PC-9 (cell line): Measurements from ENCODE around the gene LRRC8C. TPM values are rescaled to one million over a fixed set of nuclear protein-coding genes. Genes with fewer than 3 reads are reported as not detected.
A peak's percentile ranks its signal among the peaks of the same experiment; 100 is the strongest.

Source experiments
- BruUV-seq: library from RNA; stranded (reverse); fragments of 400-500 nt; replicated peaks from 2 replicates; lab custom pipeline; 2021; lab: Mats Ljungman, UMichigan
- CTCF ChIA-PET: fragments of 300-600 bp; sonication (Branson Sonifier 250); formaldehyde crosslinking; loops from one replicate; lab custom pipeline; 2022; ENCODE audit warnings: antibody characterized with exemption; lab: Charles Lee
- POLR2A ChIA-PET: fragments of 300-600 bp; sonication (Branson Sonifier 250); formaldehyde crosslinking; loops from one replicate; lab custom pipeline; 2022; ENCODE audit warnings: antibody characterized with exemption; ENCODE audit not compliant: unreplicated experiment; lab: Charles Lee
- DNase-seq, 2 experiments: peaks; one replicate each; pipeline versions ENCODE4 v3.0.0 to v3.0.0-alpha.2; 2015 to 2022; ENCODE audit warnings: mixed read lengths in 1 of 2
- H2AFZ ChIP-seq: fragments of 200-600 bp; sonication (generic); 2 replicates; pipeline ENCODE4 v1.8.1; 2017; ENCODE audit warnings: antibody characterized with exemption
- H3F3A ChIP-seq: fragments of 200-600 bp; sonication (generic); 2 replicates; pipeline ENCODE4 v1.8.1; 2017; ENCODE audit warnings: antibody characterized with exemption, mild to moderate bottlenecking, low read depth; ENCODE audit not compliant: insufficient read depth
- H3K27ac ChIP-seq: fragments of 200-600 bp; sonication (generic); 2 replicates; pipeline ENCODE4 v1.6.1; 2016; ENCODE audit warnings: mixed run types
- H3K27me3 ChIP-seq: fragments of 200-600 bp; sonication (generic); 2 replicates; pipeline ENCODE4 v1.6.1; 2016; ENCODE audit warnings: low read depth, mixed run types; ENCODE audit not compliant: insufficient read depth
- H3K36me3 ChIP-seq: fragments of 200-600 bp; sonication (generic); 2 replicates; pipeline ENCODE4 v1.6.1; 2016; ENCODE audit warnings: low read depth, mixed run types
- H3K4me1 ChIP-seq: fragments of 200-600 bp; sonication (generic); replicated peaks from 2 replicates; pipeline ENCODE4 v1.6.1; 2016; ENCODE audit warnings: mixed run types; ENCODE audit not compliant: insufficient read depth
- H3K4me2 ChIP-seq: fragments of 200-600 bp; sonication (generic); 2 replicates; pipeline ENCODE4 v1.6.1; 2017; ENCODE audit warnings: mixed run types
- H3K4me3 ChIP-seq: fragments of 200-600 bp; sonication (generic); 2 replicates; pipeline ENCODE4 v1.6.1; 2016; ENCODE audit warnings: mixed run types
- H3K79me2 ChIP-seq: fragments of 200-600 bp; sonication (generic); 2 replicates; pipeline ENCODE4 v1.6.1; 2017; ENCODE audit warnings: low read depth, mixed run types
- H3K9me2 ChIP-seq: fragments of 200-600 bp; sonication (generic); 2 replicates; pipeline ENCODE4 v1.8.1; 2017; ENCODE audit warnings: mild to moderate bottlenecking; ENCODE audit not compliant: insufficient read depth
- H3K9me3 ChIP-seq: fragments of 200-600 bp; sonication (generic); 2 replicates; pipeline ENCODE4 v1.8.1; 2016; ENCODE audit warnings: low read depth; ENCODE audit not compliant: insufficient read depth
- H4K20me1 ChIP-seq: fragments of 200-600 bp; sonication (generic); 2 replicates; pipeline ENCODE4 v1.8.1; 2017; ENCODE audit not compliant: insufficient read depth
- CTCF ChIP-seq: fragments of 200-600 bp; sonication (generic); conservative IDR thresholded peaks from 2 replicates; pipeline ENCODE4 v1.6.1; 2017; ENCODE audit warnings: mixed run types, antibody characterized with exemption, mild to moderate bottlenecking, moderate library complexity
- EZH2 ChIP-seq: fragments of 200-600 bp; sonication (generic); IDR thresholded peaks from 2 replicates; pipeline ENCODE4 v1.8.0; 2017; ENCODE audit warnings: antibody characterized with exemption, low read depth
- intact Hi-C: fragments of 100-400 bp; cut with micrococcal nuclease; formaldehyde crosslinking; loops from one replicate; pipeline ENCODE4 v1.10.0; 2022; ENCODE audit not compliant: unreplicated experiment
- total RNA-seq: library from RNA; stranded (reverse); gene quantifications from 2 replicates; pipeline ENCODE4 v1.2.3, GENCODE V29; 2021

The LRRC8C gene
- total RNA-seq, 1 experiment from 2014 or later = 2.2 TPM

GRCh38 chr1:89596698-89597097, 36.2 kb upstream of the LRRC8C start:
- Histone ChIP-seq H3K4me2 (no peak overlapping the region), H3K9me3 (no peaks in the 10 kb centered on the region), H3K79me2 (no peaks in the 10 kb centered on the region), H2AFZ (no peak overlapping the region), H3K9me2 (no peaks in the 10 kb centered on the region), H4K20me1 (no peaks in the 10 kb centered on the region; the same call in 1 of the 2 replicates), H3K27ac (no peak overlapping the region), H3K4me3 (no peak overlapping the region), H3F3A (no peaks in the 10 kb centered on the region), H3K36me3 (peaks cover 7% of the 10 kb centered on the region; the same call in 1 of the 2 replicates), H3K4me1 (no peaks in the 10 kb centered on the region), H3K27me3 (no peaks in the 10 kb centered on the region)
- ChIA-PET CTCF (no interaction called here), POLR2A (no interaction called here)
- intact Hi-C loops = no loop called here
- TF ChIP-seq EZH2 = no peak
- no peak for TF ChIP-seq CTCF
- no peak for DNase-seq
- BruUV-seq = no TSS peak

GRCh38 chr1:89598450-89599331, 34.2 kb upstream of the LRRC8C start:
- CTCF ChIA-PET = interaction anchor here (0.7 kb wide), 1 partner anchor 517 kb away, joined by 4 read pairs; no protein-coding TSS in a partner anchor
- Histone ChIP-seq H3K79me2 (no peaks in the 10 kb centered on the region), H2AFZ (no peak overlapping the region), H4K20me1 (no peaks in the 10 kb centered on the region), H3K36me3 (no peaks in the 10 kb centered on the region), H3F3A (peaks cover 5% of the 10 kb centered on the region; the same call in 1 of the 2 replicates), H3K4me3 (no peak overlapping the region), H3K4me2 (no peak overlapping the region), H3K27me3 (no peaks in the 10 kb centered on the region), H3K9me3 (no peaks in the 10 kb centered on the region), H3K4me1 (no peaks in the 10 kb centered on the region), H3K27ac (no peak overlapping the region), H3K9me2 (no peaks in the 10 kb centered on the region)
- BruUV-seq = no TSS peak
- POLR2A ChIA-PET = no interaction called here
- intact Hi-C loops = loop anchor here (1.0 to 2.0 kb wide), 2 partner anchors 115 to 164 kb away; no protein-coding TSS in a partner anchor
- TF ChIP-seq CTCF = peak; percentile 81
- no peak for TF ChIP-seq EZH2
- DNase-seq = no peak

- no peak for DNase-seq
- TF ChIP-seq EZH2 = no peak
- TF ChIP-seq CTCF = peak; percentile 35; the same call in 1 of the 2 replicates
- ChIA-PET CTCF (no interaction called here), POLR2A (no interaction called here)
- H3F3A ChIP-seq = peaks cover 9% of the 10 kb centered on the region; the same call in 1 of the 2 replicates
- H3K36me3 ChIP-seq = no peaks in the 10 kb centered on the region
- no peak overlapping the region for H3K4me3 ChIP-seq
- intact Hi-C loops = loop anchor here (1.0 to 2.0 kb wide), 2 partner anchors 116 to 164 kb away; no protein-coding TSS in a partner anchor
- no peaks in the 10 kb centered on the region for H3K4me1 ChIP-seq
- H3K27me3 ChIP-seq = no peaks in the 10 kb centered on the region
- no TSS peak for BruUV-seq
- no peaks in the 10 kb centered on the region for H4K20me1 ChIP-seq
- no peak overlapping the region for H2AFZ ChIP-seq
- H3K79me2 ChIP-seq = no peaks in the 10 kb centered on the region
- no peak overlapping the region for H3K4me2 ChIP-seq
- no peaks in the 10 kb centered on the region for H3K9me2 ChIP-seq
- no peak overlapping the region for H3K27ac ChIP-seq
- no peaks in the 10 kb centered on the region for H3K9me3 ChIP-seq
These were observed 33.6 kb upstream of the LRRC8C start for GRCh38 chr1:89599332-89599630.
